Natural killer cell (primary cell): ENCODE measurements around the gene CIART. TPM values are rescaled to one million over a fixed set of nuclear protein-coding genes. Genes with fewer than 3 reads are reported as not detected.

Experiments used
- ATAC-seq, 3 donors: fragments of 150-1000 bp in 2 of 3; fragments of 200-7000 bp in 1 of 3; cut with Tn5 transposase; 1 replicate in 1 of 3; 2 replicates in 2 of 3; pipeline ENCODE4 v1.10.0; 2021; ENCODE audit warnings: mild to moderate bottlenecking in 2 of 3, moderate library complexity in 2 of 3
- DNase-seq, 2 donors: peaks; one replicate each; pipeline versions ENCODE4 v3.0.0 to v3.0.0-alpha.2; 2013 to 2021; ENCODE audit warnings: mixed read lengths in 1 of 2
- H3K27ac ChIP-seq: one replicate; pipeline ENCODE4 v1.5.1; 2013; ENCODE audit warnings: mild to moderate bottlenecking, low read length
- H3K27me3 ChIP-seq: one replicate; pipeline ENCODE4 v1.6.1; 2013; ENCODE audit warnings: low read length; ENCODE audit not compliant: control insufficient read depth, insufficient read depth
- H3K36me3 ChIP-seq: one replicate; pipeline ENCODE4 v1.6.1; 2013; ENCODE audit warnings: low read length; ENCODE audit not compliant: control insufficient read depth, insufficient read depth
- H3K4me1 ChIP-seq: one replicate; pipeline ENCODE4 v1.6.1; 2013; ENCODE audit warnings: low read length; ENCODE audit not compliant: control insufficient read depth, insufficient read depth
- H3K4me3 ChIP-seq: one replicate; pipeline ENCODE4 v1.5.1; 2013; ENCODE audit warnings: low read length
- H3K9me3 ChIP-seq: one replicate; pipeline ENCODE4 v1.6.1; 2013; ENCODE audit warnings: low read length; ENCODE audit not compliant: control insufficient read depth, insufficient read depth
- H3K27ac Mint-ChIP-seq, 2 donors: one replicate each; pipeline ENCODE4 v1.8.0; 2022; ENCODE audit warnings: mild to moderate bottlenecking in 2 of 2, mixed read lengths in 2 of 2, moderate library complexity in 1 of 2
- H3K27me3 Mint-ChIP-seq, 2 donors: one replicate each; pipeline ENCODE4 v1.8.0; 2022; ENCODE audit warnings: low read depth in 2 of 2, mixed read lengths in 2 of 2
- H3K36me3 Mint-ChIP-seq: one replicate; pipeline ENCODE4 v1.8.0; 2022; ENCODE audit warnings: mixed read lengths
- H3K4me1 Mint-ChIP-seq, 2 donors: one replicate each; pipeline ENCODE4 v1.8.0; 2022; ENCODE audit warnings: mixed read lengths in 2 of 2
- H3K4me3 Mint-ChIP-seq: one replicate; pipeline ENCODE4 v1.8.0; 2022; ENCODE audit warnings: mild to moderate bottlenecking, moderate library complexity, mixed read lengths
- H3K9me3 Mint-ChIP-seq, 2 donors: one replicate each; pipeline ENCODE4 v1.8.0; 2022; ENCODE audit warnings: mixed read lengths in 2 of 2
- WGBS: methylation state at CpG from one replicate; pipeline ENCODE4 v1.1.7; 2013; ENCODE audit warnings: missing lambda C conversion rate; ENCODE audit not compliant: insufficient coverage; 5-methylcytosine and 5-hydroxymethylcytosine counted together
- intact Hi-C: fragments of 100-400 bp; cut with micrococcal nuclease; formaldehyde crosslinking; loops from one replicate; pipeline ENCODE4 v1.14.2; 2022
- total RNA-seq, 4 donors: library from RNA; stranded (reverse); fragments of 120-200 nt in 1 of 4; gene quantifications; one replicate each; pipeline versions ENCODE4 v1.2.3 to v1.2.4, GENCODE V29; 2013 to 2022
- TF ChIP-seq, protein P1 (sequence below): fragments of 200-600 bp; IDR thresholded peaks from one replicate; pipeline ENCODE4 v1.8.0; 2022; ENCODE audit warnings: antibody characterized with exemption

Gene CIART
- total RNA-seq, 3 donors from 2014 or later (not counting 1 experiment from before 2014, with no cell fraction given): 0.33 to 2.4 (median 1.9) TPM

DNA sequence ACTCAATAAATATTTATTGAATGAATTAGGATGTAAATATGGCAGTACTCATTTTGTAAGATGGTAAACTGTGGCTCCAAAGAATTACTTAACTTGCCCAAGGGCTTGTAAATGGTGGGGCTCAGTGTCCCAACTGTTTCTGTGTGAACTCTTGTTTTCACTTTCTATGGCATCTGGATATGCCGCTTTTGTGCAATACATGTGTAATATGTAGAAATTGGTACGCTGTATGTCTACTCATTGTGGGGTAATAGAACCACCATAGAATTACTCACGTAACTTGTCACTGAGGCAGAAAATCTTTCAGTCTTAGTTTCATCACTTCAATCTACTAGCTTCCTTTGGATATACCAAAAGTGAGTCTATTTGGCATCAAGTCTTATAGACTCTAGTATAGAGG is 40.0 kb downstream of the CIART start:
- H3K4me3 Mint-ChIP-seq: peak overlapping the region; percentile 100
- H3K27me3 Mint-ChIP-seq: peaks cover 0 to 3% of the 10 kb centered on the region in 2 donors
- H3K27ac Mint-ChIP-seq: peak overlapping the region; percentile 99 to 100
- no peaks in the 10 kb centered on the region for H3K27me3 ChIP-seq
- H3K4me3 ChIP-seq: peak overlapping the region; percentile 85
- ATAC-seq: peak in 1 of 3 donors; percentile 4
- H3K9me3 ChIP-seq: no peaks in the 10 kb centered on the region
- peak overlapping the region; percentile 89 for H3K27ac ChIP-seq
- peaks cover 12% of the 10 kb centered on the region for H3K4me1 ChIP-seq
- peaks cover 22 to 29% of the 10 kb centered on the region in 2 donors for H3K4me1 Mint-ChIP-seq
- H3K36me3 Mint-ChIP-seq: no peaks in the 10 kb centered on the region
- WGBS: no CpG with 5 or more reads among the region's 3 CpGs
- TF ChIP-seq, protein P1, sequence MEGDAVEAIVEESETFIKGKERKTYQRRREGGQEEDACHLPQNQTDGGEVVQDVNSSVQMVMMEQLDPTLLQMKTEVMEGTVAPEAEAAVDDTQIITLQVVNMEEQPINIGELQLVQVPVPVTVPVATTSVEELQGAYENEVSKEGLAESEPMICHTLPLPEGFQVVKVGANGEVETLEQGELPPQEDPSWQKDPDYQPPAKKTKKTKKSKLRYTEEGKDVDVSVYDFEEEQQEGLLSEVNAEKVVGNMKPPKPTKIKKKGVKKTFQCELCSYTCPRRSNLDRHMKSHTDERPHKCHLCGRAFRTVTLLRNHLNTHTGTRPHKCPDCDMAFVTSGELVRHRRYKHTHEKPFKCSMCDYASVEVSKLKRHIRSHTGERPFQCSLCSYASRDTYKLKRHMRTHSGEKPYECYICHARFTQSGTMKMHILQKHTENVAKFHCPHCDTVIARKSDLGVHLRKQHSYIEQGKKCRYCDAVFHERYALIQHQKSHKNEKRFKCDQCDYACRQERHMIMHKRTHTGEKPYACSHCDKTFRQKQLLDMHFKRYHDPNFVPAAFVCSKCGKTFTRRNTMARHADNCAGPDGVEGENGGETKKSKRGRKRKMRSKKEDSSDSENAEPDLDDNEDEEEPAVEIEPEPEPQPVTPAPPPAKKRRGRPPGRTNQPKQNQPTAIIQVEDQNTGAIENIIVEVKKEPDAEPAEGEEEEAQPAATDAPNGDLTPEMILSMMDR: no peak
- no peaks in the 10 kb centered on the region for H3K9me3 Mint-ChIP-seq
- peak in 1 of 2 donors; percentile 27 for DNase-seq
- intact Hi-C loops: loop anchor here (5.0 kb wide), 1 partner anchor 65 kb away; the partner anchor contains the start of gene CA14
- H3K36me3 ChIP-seq: peaks cover 27% of the 10 kb centered on the region

DNA sequence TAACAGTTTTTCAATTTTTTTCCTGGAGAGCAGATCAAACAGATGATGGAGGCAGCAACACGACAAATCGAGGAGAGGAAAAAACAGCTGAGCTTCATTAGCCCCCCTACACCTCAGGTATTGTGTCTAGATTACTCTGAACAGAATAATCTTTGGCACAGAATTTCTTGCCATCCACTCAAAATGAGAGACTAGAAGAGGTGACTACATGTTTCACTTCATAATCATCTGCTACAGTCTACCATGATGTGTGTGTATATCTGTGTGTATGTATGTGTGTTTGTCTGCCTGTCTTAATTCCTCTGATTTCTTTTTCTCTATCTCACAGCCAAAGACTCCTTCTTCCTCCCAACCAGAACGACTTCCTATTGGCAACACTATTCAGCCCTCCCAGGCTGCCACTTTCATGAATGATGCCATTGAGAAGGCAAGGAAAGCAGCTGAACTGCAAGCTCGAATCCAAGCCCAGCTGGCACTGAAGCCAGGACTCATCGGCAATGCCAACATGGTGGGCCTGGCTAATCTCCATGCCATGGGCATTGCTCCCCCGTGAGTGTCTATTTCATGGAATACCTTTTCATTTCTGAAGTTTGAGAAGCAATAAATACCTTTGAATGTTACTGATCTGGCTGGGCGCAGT is 50.4 kb downstream of the CIART start:
- no peaks in the 10 kb centered on the region for H3K27me3 ChIP-seq
- no peak overlapping the region for H3K27ac Mint-ChIP-seq
- no peaks in the 10 kb centered on the region for H3K27me3 Mint-ChIP-seq
- DNase-seq: no peak
- intact Hi-C loops: no loop called here
- WGBS: 95% methylated on average over 6 of the region's 7 CpGs
- no peak overlapping the region for H3K4me3 Mint-ChIP-seq
- ATAC-seq: no peak
- H3K4me1 ChIP-seq: no peaks in the 10 kb centered on the region
- H3K36me3 ChIP-seq: peaks cover 79% of the 10 kb centered on the region
- H3K27ac ChIP-seq: no peak overlapping the region
- H3K36me3 Mint-ChIP-seq: peaks cover 25% of the 10 kb centered on the region
- no peaks in the 10 kb centered on the region for H3K9me3 ChIP-seq
- peaks cover 0 to 5% of the 10 kb centered on the region in 2 donors for H3K4me1 Mint-ChIP-seq
- TF ChIP-seq, protein P1: no peak
- H3K9me3 Mint-ChIP-seq: no peaks in the 10 kb centered on the region
- no peak overlapping the region for H3K4me3 ChIP-seq

Other genes with a start within 250 kb of the CIART start
- gene VPS45, start 214.8 kb upstream of the CIART start, total RNA-seq: 10 to 100 TPM; 28.8 to 41.1 (median 33.0) TPM
- gene PLEKHO1, start 132.6 kb upstream of the CIART start, total RNA-seq: 10 to 100 TPM; 53.3 to 73.8 (median 64.6) TPM
- gene ANP32E, start 46.4 kb upstream of the CIART start, total RNA-seq: 10 to 100 TPM; 50.7 to 56.9 (median 55.2) TPM
- not detected for gene CA14, start 24.8 kb upstream of the CIART start, total RNA-seq
- gene APH1A, start 13.5 kb upstream of the CIART start, total RNA-seq: 100 to 1,000 TPM; 133 to 153 (median 143) TPM
- 1 to 10 TPM in 2 of 3 donors, under 1 TPM in 1; 0.97 to 3.7 (median 1.6) TPM for gene C1orf54, start 9.8 kb upstream of the CIART start, total RNA-seq
- 10 to 100 TPM; 40.9 to 50.9 (median 42.2) TPM for gene MRPS21, start 11.3 kb downstream of the CIART start, total RNA-seq
- gene PRPF3, start 39.0 kb downstream of the CIART start, total RNA-seq: 100 to 1,000 TPM; 122 to 156 (median 148) TPM
- 10 to 100 TPM; 30.3 to 38.8 (median 34.0) TPM for gene RPRD2, start 81.6 kb downstream of the CIART start, total RNA-seq
- gene TARS2, start 204.9 kb downstream of the CIART start, total RNA-seq: 10 to 100 TPM; 34.7 to 50.0 (median 44.9) TPM
- gene ECM1, start 225.6 kb downstream of the CIART start, total RNA-seq: under 1 TPM in 2 of 3 donors, not detected in 1; 0.42 to 0.43 TPM
- not detected for gene FALEC, start 233.2 kb downstream of the CIART start, total RNA-seq